Loucy (cell line): ENCODE measurements around the gene FLNA.

Source experiments
- H2AFZ ChIP-seq: fragments of 200-600 bp; sonication (generic); 2 replicates; pipeline ENCODE4 v1.6.0; 2016; ENCODE audit warnings: antibody characterized with exemption, mild to moderate bottlenecking, low read length, moderate library complexity
- H3F3A ChIP-seq: fragments of 200-600 bp; 2 replicates; pipeline ENCODE4 v1.6.0; 2016; ENCODE audit warnings: antibody characterized with exemption, low read depth, mild to moderate bottlenecking
- H3K27me3 ChIP-seq: fragments of 200-600 bp; sonication (generic); 2 replicates; pipeline ENCODE4 v1.6.1; 2014; ENCODE audit warnings: low read length, mild to moderate bottlenecking; ENCODE audit not compliant: insufficient read depth, poor library complexity, severe bottlenecking
- H3K36me3 ChIP-seq: fragments of 200-600 bp; sonication (generic); 2 replicates; pipeline ENCODE4 v1.6.1; 2016; ENCODE audit warnings: low read length; ENCODE audit not compliant: insufficient read depth
- H3K4me1 ChIP-seq: fragments of 200-600 bp; sonication (generic); 2 replicates; pipeline ENCODE4 v1.5.1; 2014; ENCODE audit warnings: low read length, mild to moderate bottlenecking; ENCODE audit not compliant: insufficient read depth, poor library complexity, severe bottlenecking
- H3K4me2 ChIP-seq: fragments of 200-600 bp; sonication (generic); 2 replicates; pipeline ENCODE4 v1.6.0; 2014; ENCODE audit warnings: antibody characterized with exemption, low read length, low read depth, mild to moderate bottlenecking; ENCODE audit not compliant: poor library complexity, severe bottlenecking
- H3K4me3 ChIP-seq: fragments of 200-600 bp; sonication (generic); 2 replicates; pipeline ENCODE4 v1.5.1; 2014; ENCODE audit warnings: low read length, mild to moderate bottlenecking, mixed read lengths; ENCODE audit not compliant: poor library complexity, severe bottlenecking
- H3K79me2 ChIP-seq: fragments of 200-600 bp; sonication (generic); 2 replicates; pipeline ENCODE4 v1.6.1; 2014; ENCODE audit warnings: low read length; ENCODE audit not compliant: insufficient read depth
- H3K9ac ChIP-seq: fragments of 200-600 bp; sonication (generic); 2 replicates; pipeline ENCODE4 v1.6.0; 2014; ENCODE audit warnings: mild to moderate bottlenecking, low read depth, low read length, moderate library complexity; ENCODE audit not compliant: poor library complexity, severe bottlenecking
- H3K9me2 ChIP-seq: fragments of 200-600 bp; sonication (generic); replicated peaks from 2 replicates; pipeline ENCODE4 v1.6.1; 2016; ENCODE audit warnings: low read depth, low read length, mixed read lengths
- H3K9me3 ChIP-seq: fragments of 200-600 bp; sonication (generic); 2 replicates; pipeline ENCODE4 v1.6.1; 2014; ENCODE audit warnings: mild to moderate bottlenecking, antibody characterized with exemption, low read length, low read depth; ENCODE audit not compliant: insufficient read depth
- H4K20me1 ChIP-seq: fragments of 200-600 bp; sonication (generic); 2 replicates; pipeline ENCODE4 v1.6.0; 2014; ENCODE audit warnings: antibody characterized with exemption, low read length, mild to moderate bottlenecking; ENCODE audit not compliant: insufficient read depth, poor library complexity, severe bottlenecking
- CTCF ChIP-seq: fragments of 200-600 bp; sonication (generic); conservative IDR thresholded peaks from 2 replicates; pipeline ENCODE4 v1.5.1; 2014; ENCODE audit warnings: mild to moderate bottlenecking, antibody characterized with exemption, low read length
- EZH2phosphoT487 ChIP-seq: fragments of 200-600 bp; IDR thresholded peaks from 2 replicates; pipeline ENCODE4 v1.6.1; 2018; ENCODE audit warnings: antibody characterized with exemption, mild to moderate bottlenecking, moderate library complexity, borderline replicate concordance

Gene FLNA

GRCh38 chrX:154351183-154352011 is 23.0 kb downstream of the FLNA start:
- H3K9me2 ChIP-seq = no peaks in the 10 kb centered on the region
- no peak overlapping the region for H3K4me3 ChIP-seq
- no peak for TF ChIP-seq CTCF
- no peak for TF ChIP-seq EZH2phosphoT487
- H2AFZ ChIP-seq = no peak overlapping the region
- no peak overlapping the region for H3K4me2 ChIP-seq
- no peaks in the 10 kb centered on the region for H4K20me1 ChIP-seq
- H3F3A ChIP-seq = no peaks in the 10 kb centered on the region
- H3K4me1 ChIP-seq = peaks cover 7% of the 10 kb centered on the region
- no peak overlapping the region for H3K9ac ChIP-seq
- H3K79me2 ChIP-seq = no peaks in the 10 kb centered on the region
- H3K36me3 ChIP-seq = peaks cover 66% of the 10 kb centered on the region; the same call in 1 of the 2 replicates
- H3K9me3 ChIP-seq = no peaks in the 10 kb centered on the region
- H3K27me3 ChIP-seq = no peaks in the 10 kb centered on the region

DNA sequence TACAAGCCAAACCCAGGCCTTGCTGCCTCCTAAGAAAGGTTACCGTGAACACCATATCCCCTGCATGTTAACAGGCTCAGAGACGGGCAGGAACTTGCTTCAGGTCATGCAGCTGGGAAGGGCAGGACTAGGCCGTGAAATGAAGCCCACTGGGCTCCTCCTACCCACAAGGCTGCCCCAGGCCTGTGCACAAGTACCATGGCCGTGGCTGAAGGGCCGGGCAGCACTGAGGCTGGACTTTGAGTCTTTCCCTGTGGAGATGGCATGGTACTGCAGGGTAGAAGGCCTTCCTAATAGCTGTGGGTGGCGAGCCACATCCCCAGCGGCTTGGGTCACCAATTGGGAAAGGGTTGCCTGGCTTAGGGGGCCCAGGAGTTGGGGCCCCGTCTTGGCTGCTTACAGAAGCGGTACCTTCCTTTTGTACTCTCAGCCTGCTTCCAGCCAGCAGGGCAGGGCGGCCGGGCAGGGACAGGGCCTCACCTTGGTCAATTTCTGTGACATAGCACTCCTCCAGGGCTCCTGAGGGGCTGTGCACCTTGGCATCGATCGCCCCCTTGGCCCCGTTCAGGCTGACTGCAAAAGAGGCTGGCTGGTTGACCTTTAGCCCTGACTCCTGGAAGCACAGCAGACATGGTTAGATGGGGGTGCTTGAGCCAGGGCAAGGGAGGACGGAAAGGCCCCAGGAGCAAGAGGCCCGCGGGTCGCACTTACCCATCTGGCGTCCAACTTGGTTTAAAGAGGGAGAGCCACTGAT is 23.8 kb downstream of the FLNA start:
- no peak overlapping the region for H2AFZ ChIP-seq
- TF ChIP-seq EZH2phosphoT487 (no peak), CTCF (no peak)
- no peaks in the 10 kb centered on the region for H3K27me3 ChIP-seq
- H3K9me3 ChIP-seq = no peaks in the 10 kb centered on the region
- no peak overlapping the region for H3K9ac ChIP-seq
- no peak overlapping the region for H3K4me3 ChIP-seq
- H3K79me2 ChIP-seq = no peaks in the 10 kb centered on the region
- H3K36me3 ChIP-seq = peaks cover 62% of the 10 kb centered on the region; the same call in 1 of the 2 replicates
- peaks cover 7% of the 10 kb centered on the region for H3K4me1 ChIP-seq
- H4K20me1 ChIP-seq = no peaks in the 10 kb centered on the region
- no peaks in the 10 kb centered on the region for H3F3A ChIP-seq
- no peaks in the 10 kb centered on the region for H3K9me2 ChIP-seq
- no peak overlapping the region for H3K4me2 ChIP-seq

GRCh38 chrX:154349979-154350378 is 24.5 kb downstream of the FLNA start:
- Histone ChIP-seq H3K9me3 (no peaks in the 10 kb centered on the region), H3K9ac (no peak overlapping the region), H4K20me1 (no peaks in the 10 kb centered on the region), H2AFZ (no peak overlapping the region), H3K36me3 (peaks cover 57% of the 10 kb centered on the region; the same call in 1 of the 2 replicates), H3K4me3 (no peak overlapping the region), H3K27me3 (no peaks in the 10 kb centered on the region), H3K79me2 (no peaks in the 10 kb centered on the region), H3K4me1 (peaks cover 7% of the 10 kb centered on the region), H3K9me2 (no peaks in the 10 kb centered on the region), H3K4me2 (no peak overlapping the region), H3F3A (no peaks in the 10 kb centered on the region)
- TF ChIP-seq CTCF = no peak
- TF ChIP-seq EZH2phosphoT487 = no peak
